Sciatic nerve (tissue), 2 donors: ENCODE measurements around the gene PDE9A. TPM values are rescaled to one million over a fixed set of nuclear protein-coding genes. Genes with fewer than 3 reads are reported as not detected.

Source experiments
- ATAC-seq: fragments of 200-7000 bp; cut with Tn5 transposase; one replicate; pipeline ENCODE4 v1.9.1; 2020; ENCODE audit warnings: mild to moderate bottlenecking, moderate library complexity
- DNase-seq: peaks from one replicate; pipeline ENCODE4 v3.0.0-alpha.2; 2020; ENCODE audit warnings: low spot score
- intact Hi-C: fragments of 100-400 bp; cut with DNase I; formaldehyde crosslinking; loops from one replicate; pipeline ENCODE4 v1.14.2; 2022
- total RNA-seq: library from RNA; stranded (reverse); fragmentation: NEBNext Ultra II Directional; extraction: Animal tissue kit (Norgen Biotek cat#: 25700); gene quantifications from one replicate; pipeline ENCODE4 v1.2.1, GENCODE V29; 2021
- donor health status: DM: no; HTN: no; CAD: no.
- donor health status: DM: no; HTN: no; CAD: no.

The PDE9A gene
- total RNA-seq, 1 donor from 2014 or later: 32.6 TPM

DNA sequence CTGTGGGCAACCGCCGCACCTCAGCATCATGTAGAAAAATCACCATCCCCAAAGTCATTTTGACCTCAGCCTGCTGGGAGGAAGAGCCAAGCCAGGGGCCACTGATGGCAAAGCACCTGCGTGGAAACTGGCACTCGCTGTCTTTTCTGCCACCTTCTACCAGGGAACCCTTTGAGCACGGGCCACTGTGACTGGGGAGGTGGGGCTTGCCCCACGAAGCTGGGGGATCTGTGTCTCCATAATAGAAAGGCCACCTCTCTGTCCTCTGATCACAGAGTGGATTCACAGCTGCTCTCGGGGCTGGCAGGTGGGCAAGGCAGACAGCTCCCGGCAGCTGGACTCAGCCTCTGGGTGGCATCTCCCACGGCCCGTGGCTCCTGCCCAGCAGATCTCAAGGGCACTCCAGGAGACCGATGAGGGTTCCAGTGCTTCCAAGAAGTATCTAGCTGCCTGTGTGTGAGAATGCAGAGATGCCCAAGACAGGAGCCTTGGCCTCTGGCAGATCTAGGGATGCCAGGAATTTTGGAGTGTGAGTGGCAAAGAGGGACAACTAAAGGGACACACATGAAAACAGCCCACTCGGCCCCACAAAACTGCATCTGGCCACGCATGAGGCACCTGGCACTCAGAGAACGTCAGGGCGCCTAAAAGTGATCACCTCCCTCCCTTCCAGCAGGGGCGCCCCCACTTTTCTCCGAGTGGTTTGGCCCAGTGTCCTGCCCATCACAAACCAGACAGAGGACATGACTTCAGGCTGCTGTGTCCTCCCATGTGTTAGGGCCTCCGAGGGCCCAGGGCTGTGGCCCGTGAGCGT lies 102.6 kb downstream of the PDE9A start:
- ATAC-seq: no peak
- intact Hi-C loops: no loop called here
- no peak for DNase-seq

GRCh38 chr21:42756580-42757250 lies 103.3 kb downstream of the PDE9A start:
- ATAC-seq (no peak), DNase-seq (no peak)
- intact Hi-C loops: no loop called here

GRCh38 chr21:42757422-42757821 lies 104.0 kb downstream of the PDE9A start:
- intact Hi-C loops: no loop called here
- ATAC-seq (no peak), DNase-seq (no peak)

GRCh38 chr21:42757826-42758655 lies 104.6 kb downstream of the PDE9A start:
- DNase-seq (no peak), ATAC-seq (no peak)
- intact Hi-C loops: no loop called here

DNA sequence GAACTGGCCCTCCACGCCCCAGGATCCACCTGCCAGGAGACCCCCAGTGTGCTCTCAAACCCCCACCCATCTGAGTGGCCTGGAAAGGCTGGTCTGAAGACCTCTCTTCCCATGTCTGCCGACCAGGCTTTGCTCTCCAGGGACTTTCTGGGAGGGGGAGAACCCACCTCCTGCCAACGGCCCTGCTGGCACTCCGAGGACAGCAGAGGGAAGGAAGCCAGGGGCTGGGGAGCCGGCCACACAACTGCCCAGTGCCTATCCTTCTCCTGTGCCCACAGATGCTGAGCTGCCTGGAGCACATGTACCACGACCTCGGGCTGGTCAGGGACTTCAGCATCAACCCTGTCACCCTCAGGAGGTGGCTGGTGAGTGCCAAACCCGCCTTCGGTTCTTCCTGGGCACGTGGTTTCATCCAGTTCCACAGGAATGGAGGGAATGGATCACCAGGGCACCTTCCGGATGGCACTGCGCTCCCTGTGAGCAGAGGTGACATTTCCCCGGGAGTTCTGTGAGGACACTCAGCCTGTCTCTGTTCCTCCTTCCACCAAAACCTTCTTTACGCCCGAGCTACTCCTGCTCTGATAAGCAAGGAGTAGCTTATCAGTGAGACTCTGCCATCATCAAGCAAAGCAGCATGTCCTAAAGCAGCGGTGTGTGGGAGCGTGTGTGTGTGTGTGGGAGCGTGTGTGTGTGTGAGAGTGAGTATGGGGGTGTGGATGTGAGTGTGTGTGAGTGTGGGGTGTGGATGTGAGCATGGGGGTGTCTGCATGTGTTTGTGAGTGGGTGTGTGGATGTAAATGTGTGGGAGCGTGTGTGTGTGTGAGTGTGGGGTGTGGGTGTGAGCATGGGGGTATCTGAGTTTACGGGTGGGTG lies 105.5 kb downstream of the PDE9A start:
- no peak for DNase-seq
- ATAC-seq: no peak
- intact Hi-C loops: no loop called here

- no peak for ATAC-seq
- DNase-seq: no peak
- intact Hi-C loops: no loop called here
These were observed 106.1 kb downstream of the PDE9A start for GRCh38 chr21:42759594-42759927.

DNA sequence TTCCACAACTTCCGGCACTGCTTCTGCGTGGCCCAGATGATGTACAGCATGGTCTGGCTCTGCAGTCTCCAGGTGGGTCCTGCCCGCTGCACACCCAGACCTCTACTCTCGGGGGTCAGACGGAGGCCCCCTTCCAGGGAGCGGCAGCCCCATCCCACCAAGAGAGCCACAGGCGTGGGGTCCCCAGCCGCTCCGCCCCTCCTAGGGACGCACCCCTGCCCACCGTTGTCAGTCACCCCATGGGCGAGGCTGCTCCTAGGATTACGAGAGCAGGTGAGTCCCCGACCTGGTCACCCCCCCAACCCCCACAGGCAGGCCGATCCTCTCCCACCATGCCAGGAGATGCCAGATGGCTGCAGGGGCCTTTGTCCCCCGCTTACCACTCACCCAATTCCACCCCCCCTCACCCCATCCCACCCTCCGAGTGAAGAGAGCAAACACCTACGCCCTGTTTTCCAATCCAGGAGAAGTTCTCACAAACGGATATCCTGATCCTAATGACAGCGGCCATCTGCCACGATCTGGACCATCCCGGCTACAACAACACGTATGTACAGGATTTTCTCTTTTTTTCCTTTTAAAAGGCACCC lies 107.0 kb downstream of the PDE9A start:
- intact Hi-C loops: loop anchor here (10.0 kb wide), 1 partner anchor 64 kb away; no protein-coding TSS in a partner anchor
- no peak for DNase-seq
- no peak for ATAC-seq

DNA sequence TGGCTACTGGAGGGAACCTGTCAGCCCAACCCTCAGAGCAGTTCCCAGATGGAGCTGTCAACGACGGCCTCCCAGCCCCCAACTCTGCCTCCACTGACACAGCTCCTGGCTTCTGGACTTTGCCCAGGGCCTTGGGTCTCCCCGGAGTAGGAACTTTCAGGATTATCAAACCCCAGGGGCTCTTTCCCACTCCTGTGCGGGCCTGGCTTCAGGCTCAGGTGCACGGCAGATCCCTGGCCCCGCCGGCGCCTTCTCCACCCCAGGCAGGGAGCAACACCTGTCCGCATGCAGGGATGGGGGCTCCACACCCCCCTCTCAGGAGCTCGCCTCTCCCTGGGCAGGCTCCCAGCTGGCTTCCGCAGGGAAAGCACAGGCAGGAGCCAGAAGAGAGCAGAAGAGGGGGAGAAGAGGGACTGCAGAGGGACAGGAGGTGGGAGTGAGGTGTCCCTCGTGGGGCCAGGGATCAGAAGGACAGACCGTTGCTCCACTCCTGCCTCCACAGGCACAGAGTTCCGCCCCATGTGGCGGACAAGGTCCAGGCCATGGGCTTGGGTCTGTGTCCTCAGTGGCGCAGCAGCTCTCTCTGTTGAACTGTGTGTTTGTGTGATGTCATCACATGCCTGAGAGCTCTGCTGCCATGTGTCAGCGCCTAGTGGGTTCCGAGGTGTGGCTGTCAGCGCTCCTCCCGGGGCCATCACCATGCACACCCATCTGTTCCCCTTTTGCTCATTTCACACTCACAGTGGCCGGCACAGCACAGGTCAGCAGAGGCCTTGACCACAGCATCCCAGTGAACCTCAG lies 107.7 kb downstream of the PDE9A start:
- no peak for ATAC-seq
- intact Hi-C loops: loop anchor here (10.0 kb wide), 1 partner anchor 64 kb away; no protein-coding TSS in a partner anchor

DNA sequence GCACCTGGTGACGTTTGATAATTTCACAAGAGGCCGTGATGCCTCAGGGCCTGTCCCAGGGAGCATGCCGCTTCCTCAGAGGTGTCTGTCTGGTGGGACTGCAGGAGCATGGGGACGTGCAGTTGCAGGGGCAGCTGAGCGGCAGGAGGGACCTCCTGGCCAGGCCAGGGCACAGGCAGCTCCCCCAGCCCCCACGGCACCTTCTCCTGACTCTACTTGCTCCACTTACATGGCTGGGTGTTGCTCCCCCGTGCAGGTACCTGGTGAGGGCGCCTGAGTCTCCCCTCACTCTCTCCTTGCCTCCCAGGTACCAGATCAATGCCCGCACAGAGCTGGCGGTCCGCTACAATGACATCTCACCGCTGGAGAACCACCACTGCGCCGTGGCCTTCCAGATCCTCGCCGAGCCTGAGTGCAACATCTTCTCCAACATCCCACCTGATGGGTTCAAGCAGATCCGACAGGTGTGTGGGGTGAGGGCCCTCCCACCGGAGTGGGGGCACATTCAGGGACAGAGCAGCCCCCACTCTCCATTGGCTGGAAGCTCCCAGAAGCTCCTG lies 108.4 kb downstream of the PDE9A start:
- no peak for DNase-seq
- ATAC-seq: no peak
- intact Hi-C loops: loop anchor here (10.0 kb wide), 1 partner anchor 63 kb away; no protein-coding TSS in a partner anchor

More for the DNA sequence above, 107.7 kb downstream of the PDE9A start:
- DNase-seq: no peak

DNA sequence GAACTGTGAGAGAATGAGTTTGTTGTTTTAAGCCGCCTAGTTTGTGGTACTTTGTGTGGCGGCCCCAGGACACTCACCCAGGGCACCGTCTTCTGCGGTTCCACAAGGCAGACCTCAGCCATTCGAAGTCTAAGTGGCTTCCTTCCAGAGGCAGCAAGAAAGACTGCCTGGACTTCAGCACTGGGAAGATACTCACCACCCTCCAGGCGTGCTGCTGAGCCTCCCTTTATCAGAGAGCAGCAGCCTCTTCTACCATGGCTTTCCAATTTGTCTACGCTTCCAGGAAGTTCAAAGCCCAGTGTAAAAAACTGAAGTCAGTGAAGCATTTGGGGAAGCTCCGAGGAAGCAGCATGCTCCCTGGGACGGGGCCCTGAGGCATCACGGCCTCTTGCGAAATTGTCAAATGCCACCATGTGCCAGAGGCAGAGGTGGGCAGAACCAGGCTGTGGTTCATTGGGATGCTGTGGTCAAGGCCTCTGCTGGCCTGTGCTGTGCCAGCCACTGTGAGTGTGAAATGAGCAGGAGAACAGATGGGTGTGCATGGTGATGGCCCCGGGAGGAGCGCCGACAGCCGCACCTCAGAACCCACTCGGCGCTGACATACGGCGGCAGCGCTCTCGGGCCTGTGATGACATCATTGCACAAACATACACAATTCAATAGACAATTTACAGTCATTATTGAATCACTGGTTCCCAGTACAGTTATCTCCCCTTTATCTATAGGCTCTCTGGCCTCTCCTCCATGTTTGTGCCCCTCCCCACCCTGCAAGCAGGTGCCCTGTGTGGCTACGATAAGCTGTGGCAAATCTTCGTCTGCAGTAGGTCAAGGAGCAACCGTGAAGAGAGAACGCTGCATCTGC lies 110.4 kb downstream of the PDE9A start:
- DNase-seq (peak; percentile 58), ATAC-seq (no peak)
- intact Hi-C loops: loop anchor here (1.0 to 10.0 kb wide), 2 partner anchors 38 to 61 kb away; no protein-coding TSS in a partner anchor

DNA sequence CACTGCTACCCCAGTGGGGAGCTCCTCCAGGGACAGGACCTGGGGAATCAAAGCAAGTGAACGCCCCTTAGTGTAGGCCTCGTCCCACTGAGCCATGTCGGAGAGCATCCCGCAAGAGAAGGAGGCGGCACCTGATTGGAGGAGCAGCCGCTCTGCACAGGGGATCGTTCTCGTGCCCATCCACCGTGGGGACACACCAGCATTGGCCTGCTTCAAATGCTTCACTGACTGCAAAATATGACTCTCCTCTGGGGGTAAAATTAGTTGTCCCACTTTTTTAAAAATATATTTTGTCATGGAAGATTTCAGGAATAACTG lies 111.0 kb downstream of the PDE9A start:
- DNase-seq (no peak), ATAC-seq (no peak)
- intact Hi-C loops: loop anchor here (1.0 to 10.0 kb wide), 2 partner anchors 38 to 60 kb away; no protein-coding TSS in a partner anchor

DNA sequence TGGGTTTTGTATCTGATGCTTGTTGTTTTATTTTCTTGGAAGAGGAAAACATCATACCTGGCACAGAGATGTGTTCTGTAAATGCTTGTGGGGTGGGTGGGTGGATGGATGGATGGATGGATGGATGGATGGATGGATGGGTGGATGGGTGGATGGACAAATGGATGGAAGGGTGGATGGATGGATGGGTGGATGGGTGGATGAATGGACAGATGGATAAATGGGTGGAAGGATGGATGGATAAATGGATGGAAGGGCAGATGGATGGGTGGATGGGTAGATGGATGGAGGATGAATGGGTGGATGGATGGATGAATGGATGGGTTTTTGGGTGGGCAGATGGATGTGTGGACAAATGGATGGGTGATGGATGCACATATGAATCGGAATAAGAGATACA lies 111.5 kb downstream of the PDE9A start:
- intact Hi-C loops: loop anchor here (1.0 to 10.0 kb wide), 2 partner anchors 39 to 60 kb away; no protein-coding TSS in a partner anchor
- ATAC-seq: no peak

DNA sequence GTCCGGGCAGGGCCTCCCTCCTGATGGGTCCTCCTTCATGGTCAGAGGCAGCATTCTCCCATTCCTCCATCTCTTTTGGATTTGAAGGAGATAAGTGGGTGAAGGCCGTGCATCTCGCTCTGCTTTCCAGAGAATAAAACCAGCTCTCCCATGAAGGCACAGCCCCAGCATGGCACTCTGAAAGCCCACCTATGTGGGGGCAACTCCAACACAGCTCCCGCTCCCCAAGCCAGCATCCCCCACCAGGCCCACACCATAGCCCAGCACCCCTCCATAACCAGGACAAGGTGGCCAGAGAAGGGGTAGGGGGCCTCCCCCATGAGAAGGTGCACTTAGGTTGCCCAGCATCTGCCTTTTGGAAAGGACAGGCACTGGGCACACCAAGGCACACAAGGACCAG lies 112.2 kb downstream of the PDE9A start:
- intact Hi-C loops: loop anchor here (10.0 kb wide), 1 partner anchor 59 kb away; no protein-coding TSS in a partner anchor
- DNase-seq (no peak), ATAC-seq (no peak)

More for the DNA sequence above, 111.5 kb downstream of the PDE9A start:
- DNase-seq: no peak

DNA sequence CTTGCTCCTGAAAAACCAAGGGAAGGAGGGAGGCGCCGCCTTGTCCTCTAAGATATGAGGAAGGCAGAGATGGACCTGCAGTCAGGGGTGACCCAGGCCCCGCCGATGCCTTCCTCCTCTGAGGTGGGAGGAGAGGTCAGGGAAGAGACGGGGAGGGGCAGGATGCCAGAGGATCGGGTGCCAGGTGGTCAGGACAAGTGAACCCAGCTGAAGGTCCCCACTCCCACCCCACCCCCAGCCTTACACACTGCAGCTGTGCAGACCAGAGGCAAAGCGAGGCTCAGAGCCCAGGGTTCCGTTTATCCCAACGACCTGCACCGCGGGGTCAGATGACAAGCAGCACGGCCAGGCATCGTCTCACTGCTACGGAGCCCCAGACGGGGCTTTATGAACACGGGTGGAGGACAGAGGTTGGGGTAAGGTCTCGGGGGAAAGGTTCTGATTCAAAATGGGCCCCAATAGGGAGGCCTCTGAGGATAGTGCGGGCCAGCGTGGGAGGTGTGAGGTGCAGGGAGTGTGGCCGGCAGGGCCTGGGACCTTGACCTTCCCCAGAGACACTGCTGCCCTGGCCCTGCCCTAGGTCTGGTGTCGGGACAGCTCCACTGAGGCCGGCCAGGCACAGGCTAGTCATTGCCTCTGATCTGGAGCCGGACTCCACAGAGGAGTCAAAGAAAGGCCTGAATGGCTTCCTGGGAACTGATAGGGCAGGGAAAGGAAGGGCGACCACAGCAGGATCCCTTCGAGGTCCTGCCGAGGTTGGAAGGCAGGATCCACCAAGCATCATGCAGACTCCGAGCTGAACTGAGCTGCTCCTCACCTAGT lies 113.5 kb downstream of the PDE9A start:
- no peak for DNase-seq
- intact Hi-C loops: loop anchor here (10.0 kb wide), 1 partner anchor 58 kb away; no protein-coding TSS in a partner anchor
- no peak for ATAC-seq

GRCh38 chr21:42767561-42767835 lies 114.1 kb downstream of the PDE9A start:
- intact Hi-C loops: loop anchor here (10.0 kb wide), 1 partner anchor 57 kb away; no protein-coding TSS in a partner anchor

More at GRCh38 chr21:42767561-42767835, 114.1 kb downstream of the PDE9A start:
- DNase-seq: no peak
- no peak for ATAC-seq
